Erythroblast (primary cell): ENCODE data around the gene ANKRD12.

Experiments
- GATA1 ChIP-seq: IDR thresholded peaks from 2 replicates; pipeline ENCODE4 v1.6.1; 2011; ENCODE audit warnings: low read depth, mild to moderate bottlenecking, control low read depth, low read length, moderate library complexity
- POLR2A ChIP-seq: IDR thresholded peaks from 2 replicates; pipeline ENCODE4 v1.6.1; 2011; ENCODE audit warnings: mild to moderate bottlenecking, low read length

DNA sequence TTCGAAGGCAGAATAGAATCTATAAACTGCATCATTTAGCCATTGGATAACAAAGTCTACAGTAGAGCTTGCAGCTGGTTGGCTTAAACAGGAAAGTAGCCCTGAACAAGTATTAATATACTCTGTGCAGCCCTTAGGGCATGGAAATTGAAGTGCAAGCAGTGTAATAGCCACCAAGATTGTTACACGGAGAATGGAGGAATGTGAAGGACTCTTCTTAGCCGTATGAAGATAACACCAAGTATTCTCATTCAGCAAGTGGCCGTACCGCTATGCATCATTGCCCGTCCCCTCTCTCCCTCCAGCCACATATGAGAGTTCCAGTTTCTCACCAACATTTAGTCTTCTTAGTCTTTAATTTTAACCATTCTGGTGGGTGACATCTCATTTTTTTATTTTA lies 40.5 kb downstream of the ANKRD12 start:
- TF ChIP-seq POLR2A = no peak
- no peak for TF ChIP-seq GATA1
